HepG2 (cell line): ENCODE data around the gene KLF11.

Experiments used
- CTCF ChIP-seq: sonication (generic); formaldehyde crosslinking; IDR thresholded peaks from 2 replicates; pipeline ENCODE4 v1.5.0; 2020; ENCODE audit warnings: mild to moderate bottlenecking, missing genetic modification reagents, moderate library complexity
- TF ChIP-seq, protein P1 (sequence below): fragments of 450-650 bp; IDR thresholded peaks from 2 replicates; pipeline ENCODE4 v1.6.1; 2016

DNA sequence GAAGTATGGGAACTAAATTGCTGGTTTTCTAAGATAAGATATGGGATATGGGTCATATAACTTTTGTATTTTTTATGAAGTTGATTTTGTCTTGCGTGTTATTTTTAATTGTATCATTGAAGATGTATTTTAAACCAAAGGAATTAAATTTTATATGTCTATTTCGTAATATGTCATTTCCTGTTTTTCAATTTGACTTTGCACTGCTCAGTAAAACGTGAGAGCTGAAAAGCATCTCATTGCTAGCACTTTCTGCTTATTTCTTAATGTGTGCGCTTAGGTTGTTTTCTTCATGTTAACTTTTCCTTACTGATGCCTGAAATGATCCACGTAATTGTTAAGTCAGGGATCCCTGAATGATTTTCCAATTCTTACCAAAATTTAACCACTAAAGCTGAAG lies 41.2 kb upstream of the KLF11 start:
- TF ChIP-seq CTCF, result no peak
- TF ChIP-seq, protein P1, sequence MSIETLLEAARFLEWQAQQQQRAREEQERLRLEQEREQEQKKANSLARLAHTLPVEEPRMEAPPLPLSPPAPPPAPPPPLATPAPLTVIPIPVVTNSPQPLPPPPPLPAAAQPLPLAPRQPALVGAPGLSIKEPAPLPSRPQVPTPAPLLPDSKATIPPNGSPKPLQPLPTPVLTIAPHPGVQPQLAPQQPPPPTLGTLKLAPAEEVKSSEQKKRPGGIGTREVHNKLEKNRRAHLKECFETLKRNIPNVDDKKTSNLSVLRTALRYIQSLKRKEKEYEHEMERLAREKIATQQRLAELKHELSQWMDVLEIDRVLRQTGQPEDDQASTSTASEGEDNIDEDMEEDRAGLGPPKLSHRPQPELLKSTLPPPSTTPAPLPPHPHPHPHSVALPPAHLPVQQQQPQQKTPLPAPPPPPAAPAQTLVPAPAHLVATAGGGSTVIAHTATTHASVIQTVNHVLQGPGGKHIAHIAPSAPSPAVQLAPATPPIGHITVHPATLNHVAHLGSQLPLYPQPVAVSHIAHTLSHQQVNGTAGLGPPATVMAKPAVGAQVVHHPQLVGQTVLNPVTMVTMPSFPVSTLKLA, result no peak
